ENCODE results near the gene SYCP2L. TPM values are rescaled to one million over a fixed set of nuclear protein-coding genes. Genes with fewer than 3 reads are reported as not detected.

SYCP2L gene
- total and polyA plus RNA-seq, 2 donors (not counting 1 experiment from before 2014, with no cell fraction given) = 0.19 TPM; not detected in 1

DNA sequence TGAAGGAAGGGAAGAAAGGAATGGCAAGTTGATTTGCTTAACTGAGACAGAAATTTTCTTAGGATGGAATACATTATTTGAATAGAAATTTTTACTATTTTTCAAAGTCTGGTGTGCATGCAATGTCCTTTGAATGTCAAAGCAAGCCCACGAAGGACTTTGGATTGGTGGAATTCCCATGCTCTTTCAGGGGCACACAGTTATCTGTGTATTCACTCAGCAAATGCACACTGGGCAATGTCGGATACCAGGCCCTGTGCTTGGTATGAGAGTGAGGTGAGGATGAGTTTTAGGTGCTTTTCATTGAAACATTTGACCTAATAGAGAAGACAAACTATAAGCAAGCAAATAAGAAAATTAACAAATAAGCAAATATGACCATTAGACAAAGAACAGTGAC lies 73.3 kb downstream of the SYCP2L start:
- Histone ChIP-seq H2AFZ (ENCODE audit: insufficient read depth, low read depth, low read length, poor library complexity, severe bottlenecking) (no peak overlapping the region), H4K20me1 (ENCODE audit: control insufficient read depth, insufficient read depth, low read length, poor library complexity, severe bottlenecking) (no peaks in the 10 kb centered on the region), H3K4me3 (ENCODE audit: control extremely low read depth in 1 of 5, extremely low read depth in 1 of 5, insufficient read depth in 1 of 5, low read depth in 2 of 5, low read length in 4 of 5) (no peak overlapping the region), H3K4me1 (ENCODE audit: control insufficient read depth in 2 of 2, insufficient read depth in 2 of 2, low read length in 2 of 2) (no peaks in the 10 kb centered on the region), H3K9ac (ENCODE audit: low read length) (no peak overlapping the region), H3K4me2 (replicated peaks; ENCODE audit: low read depth, low read length, poor library complexity, severe bottlenecking) (no peak overlapping the region), H3K27me3 (replicated peaks in 1 of 4; ENCODE audit: control extremely low read depth in 1 of 4, control insufficient read depth in 3 of 4, insufficient read depth in 4 of 4, low read length in 3 of 4) (no peaks in the 10 kb centered on the region), H3K36me3 (replicated peaks in 1 of 2; ENCODE audit: control extremely low read depth in 1 of 2, control insufficient read depth in 1 of 2, extremely low read depth in 1 of 2, insufficient read depth in 2 of 2, low read length in 1 of 2) (no peaks in the 10 kb centered on the region), H3K9me3 (ENCODE audit: control extremely low read depth in 1 of 3, control insufficient read depth in 2 of 3, insufficient read depth in 1 of 3, low read length in 2 of 3) (no peaks in the 10 kb centered on the region), H3K79me2 (ENCODE audit: control insufficient read depth, insufficient read depth, low read length) (no peaks in the 10 kb centered on the region), H3K27ac (ENCODE audit: low read length in 2 of 2) (no peak overlapping the region)
- Mint-ChIP-seq H3K4me3 (no peak overlapping the region), H3K9me3 (ENCODE audit: insufficient read depth) (peaks cover 2% of the 10 kb centered on the region), H3K4me1 (no peaks in the 10 kb centered on the region), H3K27me3 (peaks cover 24% of the 10 kb centered on the region), H3K27ac (no peak overlapping the region)
- DNase-seq (no peak), ATAC-seq (ENCODE audit: low read depth) (no peak)
- 75% methylated on average over 1 of the region's 2 CpGs for WGBS (ENCODE audit: insufficient coverage)
- CTCF ChIA-PET = no interaction called here
- POLR2A ChIA-PET = no interaction called here
- intact Hi-C loops (cut with micrococcal nuclease) = no loop called here
- no peak for TF ChIP-seq EZH2 (IDR thresholded peaks at IDR 0.05; ENCODE audit: borderline replicate concordance, insufficient read depth, low read depth, low read length, poor library complexity, severe bottlenecking)
- TF ChIP-seq, protein P1, sequence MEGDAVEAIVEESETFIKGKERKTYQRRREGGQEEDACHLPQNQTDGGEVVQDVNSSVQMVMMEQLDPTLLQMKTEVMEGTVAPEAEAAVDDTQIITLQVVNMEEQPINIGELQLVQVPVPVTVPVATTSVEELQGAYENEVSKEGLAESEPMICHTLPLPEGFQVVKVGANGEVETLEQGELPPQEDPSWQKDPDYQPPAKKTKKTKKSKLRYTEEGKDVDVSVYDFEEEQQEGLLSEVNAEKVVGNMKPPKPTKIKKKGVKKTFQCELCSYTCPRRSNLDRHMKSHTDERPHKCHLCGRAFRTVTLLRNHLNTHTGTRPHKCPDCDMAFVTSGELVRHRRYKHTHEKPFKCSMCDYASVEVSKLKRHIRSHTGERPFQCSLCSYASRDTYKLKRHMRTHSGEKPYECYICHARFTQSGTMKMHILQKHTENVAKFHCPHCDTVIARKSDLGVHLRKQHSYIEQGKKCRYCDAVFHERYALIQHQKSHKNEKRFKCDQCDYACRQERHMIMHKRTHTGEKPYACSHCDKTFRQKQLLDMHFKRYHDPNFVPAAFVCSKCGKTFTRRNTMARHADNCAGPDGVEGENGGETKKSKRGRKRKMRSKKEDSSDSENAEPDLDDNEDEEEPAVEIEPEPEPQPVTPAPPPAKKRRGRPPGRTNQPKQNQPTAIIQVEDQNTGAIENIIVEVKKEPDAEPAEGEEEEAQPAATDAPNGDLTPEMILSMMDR (IDR thresholded peaks at IDR 0.05) = no peak

DNA sequence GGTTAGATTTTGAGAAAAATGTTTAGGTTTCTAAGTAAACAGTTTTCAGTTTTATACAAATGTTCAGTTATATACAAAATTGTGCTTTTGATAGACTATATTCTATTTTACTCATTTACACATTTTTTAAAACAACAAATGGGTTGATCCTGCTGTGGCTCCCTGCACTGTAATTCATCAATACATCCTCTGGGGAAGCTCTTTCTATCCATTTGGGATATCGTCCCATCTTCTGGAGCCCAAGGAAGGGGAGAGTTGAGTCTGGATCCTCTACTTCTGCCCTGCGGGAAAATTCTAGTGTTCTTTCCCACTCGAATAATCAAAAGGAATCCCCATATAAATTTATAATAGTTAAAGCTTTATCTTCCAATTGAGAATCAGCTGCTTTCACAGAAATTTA lies 75.0 kb downstream of the SYCP2L start:
- no peak overlapping the region for H3K4me3 ChIP-seq (ENCODE audit: control extremely low read depth in 1 of 5, extremely low read depth in 1 of 5, insufficient read depth in 1 of 5, low read depth in 2 of 5, low read length in 4 of 5)

More for the DNA sequence above, 75.0 kb downstream of the SYCP2L start:
- Mint-ChIP-seq H3K27ac (no peak overlapping the region), H3K27me3 (peaks cover 26% of the 10 kb centered on the region), H3K4me3 (no peak overlapping the region), H3K9me3 (ENCODE audit: insufficient read depth) (peaks cover 7% of the 10 kb centered on the region), H3K4me1 (no peaks in the 10 kb centered on the region)
- no peaks in the 10 kb centered on the region for H3K4me1 ChIP-seq (ENCODE audit: control insufficient read depth in 2 of 2, insufficient read depth in 2 of 2, low read length in 2 of 2)
- H3K9me3 ChIP-seq (ENCODE audit: control extremely low read depth in 1 of 3, control insufficient read depth in 2 of 3, insufficient read depth in 1 of 3, low read length in 2 of 3) = peaks cover 0 to 5% (median 0%) of the 10 kb centered on the region in 3 donors
- H3K9ac ChIP-seq (ENCODE audit: low read length) = no peak overlapping the region
- TF ChIP-seq, protein P1 (IDR thresholded peaks at IDR 0.05) = no peak
- no peak for TF ChIP-seq EZH2 (IDR thresholded peaks at IDR 0.05; ENCODE audit: borderline replicate concordance, insufficient read depth, low read depth, low read length, poor library complexity, severe bottlenecking)
- no peak for DNase-seq
- no peaks in the 10 kb centered on the region for H3K36me3 ChIP-seq (replicated peaks in 1 of 2; ENCODE audit: control extremely low read depth in 1 of 2, control insufficient read depth in 1 of 2, extremely low read depth in 1 of 2, insufficient read depth in 2 of 2, low read length in 1 of 2)
- no peak overlapping the region for H3K27ac ChIP-seq (ENCODE audit: low read length in 2 of 2)
- H3K27me3 ChIP-seq (replicated peaks in 1 of 4; ENCODE audit: control extremely low read depth in 1 of 4, control insufficient read depth in 3 of 4, insufficient read depth in 4 of 4, low read length in 3 of 4) = no peaks in the 10 kb centered on the region
- intact Hi-C loops (cut with micrococcal nuclease) = no loop called here
- H2AFZ ChIP-seq (ENCODE audit: insufficient read depth, low read depth, low read length, poor library complexity, severe bottlenecking) = no peak overlapping the region
- H3K4me2 ChIP-seq (replicated peaks; ENCODE audit: low read depth, low read length, poor library complexity, severe bottlenecking) = no peak overlapping the region
- ChIA-PET CTCF (no interaction called here), POLR2A (no interaction called here)
- H4K20me1 ChIP-seq (ENCODE audit: control insufficient read depth, insufficient read depth, low read length, poor library complexity, severe bottlenecking) = no peaks in the 10 kb centered on the region
- WGBS (ENCODE audit: insufficient coverage) = no CpG with 5 or more reads among the region's 3 CpGs
- H3K79me2 ChIP-seq (ENCODE audit: control insufficient read depth, insufficient read depth, low read length) = no peaks in the 10 kb centered on the region
- no peak for ATAC-seq (ENCODE audit: low read depth)

All from B cell (primary cell).